Calu3 (cell line): ENCODE measurements around the gene PPP6R2. TPM values are rescaled to one million over a fixed set of nuclear protein-coding genes. Genes with fewer than 3 reads are reported as not detected.

Experiments used
- BruUV-seq: library from RNA; stranded (reverse); fragments of 400-500 nt; replicated peaks from 2 replicates; lab custom pipeline; 2021; lab: Mats Ljungman, UMichigan
- CTCF ChIA-PET: fragments of 300-600 bp; sonication (Branson Sonifier 250); formaldehyde crosslinking; loops from one replicate; lab custom pipeline; 2022; ENCODE audit warnings: antibody characterized with exemption; lab: Charles Lee
- DNase-seq: peaks from one replicate; pipeline ENCODE4 v3.0.0; 2022
- H3K27ac Mint-ChIP-seq: one replicate; pipeline ENCODE4 v1.8.0; 2022; ENCODE audit warnings: mixed read lengths; ENCODE audit not compliant: unreplicated experiment
- H3K27me3 Mint-ChIP-seq: one replicate; pipeline ENCODE4 v1.8.0; 2022; ENCODE audit warnings: mixed read lengths; ENCODE audit not compliant: unreplicated experiment
- H3K36me3 Mint-ChIP-seq: one replicate; pipeline ENCODE4 v1.8.0; 2022; ENCODE audit warnings: mild to moderate bottlenecking, moderate library complexity, mixed read lengths; ENCODE audit not compliant: insufficient read depth, unreplicated experiment
- H3K4me1 Mint-ChIP-seq: one replicate; pipeline ENCODE4 v1.8.0; 2022; ENCODE audit warnings: mild to moderate bottlenecking, low read depth, mixed read lengths; ENCODE audit not compliant: unreplicated experiment
- H3K4me3 Mint-ChIP-seq: one replicate; pipeline ENCODE4 v1.8.0; 2022; ENCODE audit warnings: mild to moderate bottlenecking, low read depth, moderate library complexity, mixed read lengths; ENCODE audit not compliant: unreplicated experiment
- H3K9me3 Mint-ChIP-seq: one replicate; pipeline ENCODE4 v1.8.0; 2022; ENCODE audit warnings: low read depth, mixed read lengths; ENCODE audit not compliant: unreplicated experiment
- intact Hi-C: fragments of 100-400 bp; cut with micrococcal nuclease; formaldehyde crosslinking; loops from one replicate; pipeline ENCODE4 v1.10.0; 2022; ENCODE audit not compliant: unreplicated experiment
- total RNA-seq: library from RNA; stranded (reverse); gene quantifications from 2 replicates; pipeline ENCODE4 v1.2.3, GENCODE V29; 2022
- TF ChIP-seq, protein P1 (sequence below): fragments of 200-600 bp; IDR thresholded peaks from one replicate; pipeline ENCODE4 v1.8.0; 2022; ENCODE audit warnings: antibody characterized with exemption; ENCODE audit not compliant: unreplicated experiment

PPP6R2 gene
- total RNA-seq, 1 experiment from 2014 or later: 47.1 TPM

GRCh38 chr22:50307890-50308596 is 35.1 kb upstream of the PPP6R2 start:
- Mint-ChIP-seq H3K27ac (peak overlapping the region; percentile 24), H3K4me1 (peaks cover 31% of the 10 kb centered on the region), H3K36me3 (peaks cover 61% of the 10 kb centered on the region), H3K4me3 (peak overlapping the region; percentile 67), H3K9me3 (no peaks in the 10 kb centered on the region), H3K27me3 (no peaks in the 10 kb centered on the region)
- TF ChIP-seq, protein P1, sequence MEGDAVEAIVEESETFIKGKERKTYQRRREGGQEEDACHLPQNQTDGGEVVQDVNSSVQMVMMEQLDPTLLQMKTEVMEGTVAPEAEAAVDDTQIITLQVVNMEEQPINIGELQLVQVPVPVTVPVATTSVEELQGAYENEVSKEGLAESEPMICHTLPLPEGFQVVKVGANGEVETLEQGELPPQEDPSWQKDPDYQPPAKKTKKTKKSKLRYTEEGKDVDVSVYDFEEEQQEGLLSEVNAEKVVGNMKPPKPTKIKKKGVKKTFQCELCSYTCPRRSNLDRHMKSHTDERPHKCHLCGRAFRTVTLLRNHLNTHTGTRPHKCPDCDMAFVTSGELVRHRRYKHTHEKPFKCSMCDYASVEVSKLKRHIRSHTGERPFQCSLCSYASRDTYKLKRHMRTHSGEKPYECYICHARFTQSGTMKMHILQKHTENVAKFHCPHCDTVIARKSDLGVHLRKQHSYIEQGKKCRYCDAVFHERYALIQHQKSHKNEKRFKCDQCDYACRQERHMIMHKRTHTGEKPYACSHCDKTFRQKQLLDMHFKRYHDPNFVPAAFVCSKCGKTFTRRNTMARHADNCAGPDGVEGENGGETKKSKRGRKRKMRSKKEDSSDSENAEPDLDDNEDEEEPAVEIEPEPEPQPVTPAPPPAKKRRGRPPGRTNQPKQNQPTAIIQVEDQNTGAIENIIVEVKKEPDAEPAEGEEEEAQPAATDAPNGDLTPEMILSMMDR: no peak
- DNase-seq: no peak
- intact Hi-C loops: no loop called here
- no TSS peak for BruUV-seq
- CTCF ChIA-PET: interaction anchor here (0.6 kb wide), 1 partner anchor 54 kb away, joined by 3 read pairs; no protein-coding TSS in a partner anchor

- Mint-ChIP-seq H3K9me3 (no peaks in the 10 kb centered on the region), H3K4me3 (no peak overlapping the region), H3K4me1 (peaks cover 25% of the 10 kb centered on the region), H3K36me3 (peaks cover 58% of the 10 kb centered on the region), H3K27me3 (no peaks in the 10 kb centered on the region), H3K27ac (peak overlapping the region; percentile 24)
- TF ChIP-seq, protein P1: no peak
- CTCF ChIA-PET: no interaction called here
- BruUV-seq: no TSS peak
- intact Hi-C loops: no loop called here
- DNase-seq: no peak
Measured at GRCh38 chr22:50308597-50308935, 34.6 kb upstream of the PPP6R2 start.

DNA sequence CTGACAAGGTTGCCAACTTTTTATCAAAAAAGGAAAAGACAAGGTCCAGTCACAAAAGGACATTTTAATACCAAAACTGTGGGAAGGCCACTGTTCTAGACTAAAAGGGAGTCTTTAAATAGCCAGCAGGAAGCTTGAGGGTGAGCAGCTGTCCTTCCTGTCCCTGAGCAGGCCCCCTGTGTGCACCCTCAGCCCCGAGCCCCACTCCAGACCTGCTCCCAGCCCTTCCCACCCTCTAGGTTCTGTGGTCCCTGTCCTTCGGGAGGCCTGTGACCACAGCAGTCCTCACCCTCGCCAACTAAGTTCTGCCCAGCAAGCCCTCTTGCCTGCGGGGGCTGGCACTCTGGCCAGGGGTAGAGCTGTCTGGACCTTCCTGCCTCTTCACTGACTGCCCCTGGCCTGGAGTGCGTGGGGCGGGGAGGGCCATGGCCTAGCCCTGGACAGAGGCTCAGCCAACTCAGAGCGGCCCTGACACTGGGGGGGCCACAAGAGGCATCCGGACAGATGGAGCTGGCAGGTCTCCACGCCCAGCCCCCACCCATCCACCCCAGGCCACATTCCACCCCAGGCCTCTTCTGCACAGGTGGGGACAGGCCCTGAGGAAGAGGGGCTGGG is 34.0 kb upstream of the PPP6R2 start:
- TF ChIP-seq, protein P1: no peak
- H3K36me3 Mint-ChIP-seq: peaks cover 58% of the 10 kb centered on the region
- H3K27me3 Mint-ChIP-seq: no peaks in the 10 kb centered on the region
- intact Hi-C loops: no loop called here
- no peak for DNase-seq
- BruUV-seq: no TSS peak
- no peak overlapping the region for H3K4me3 Mint-ChIP-seq
- CTCF ChIA-PET: no interaction called here
- no peaks in the 10 kb centered on the region for H3K9me3 Mint-ChIP-seq
- peaks cover 20% of the 10 kb centered on the region for H3K4me1 Mint-ChIP-seq
- peak overlapping the region; percentile 24 for H3K27ac Mint-ChIP-seq

- CTCF ChIA-PET: no interaction called here
- TF ChIP-seq, protein P1: no peak
- Mint-ChIP-seq H3K36me3 (peaks cover 56% of the 10 kb centered on the region), H3K4me3 (no peak overlapping the region), H3K27me3 (no peaks in the 10 kb centered on the region), H3K4me1 (peaks cover 15% of the 10 kb centered on the region), H3K27ac (no peak overlapping the region), H3K9me3 (no peaks in the 10 kb centered on the region)
- no peak for DNase-seq
- intact Hi-C loops: no loop called here
- BruUV-seq: no TSS peak
Measured at GRCh38 chr22:50309601-50309991, 33.5 kb upstream of the PPP6R2 start.
